HEK293T (cell line): ENCODE data around the gene NPFF.

Experiments
- BHLHE40 ChIP-seq: fragments of 450-650 bp; IDR thresholded peaks from 2 replicates; pipeline ENCODE4 v1.6.1; 2016; ENCODE audit warnings: mild to moderate bottlenecking, moderate library complexity, borderline replicate concordance
- CTBP1 ChIP-seq: fragments of 450-650 bp; IDR thresholded peaks from 2 replicates; pipeline ENCODE4 v1.6.1; 2016; ENCODE audit warnings: borderline replicate concordance
- FOXA1 ChIP-seq: fragments of 450-650 bp; IDR thresholded peaks from 2 replicates; pipeline ENCODE4 v1.6.1; 2016; ENCODE audit warnings: mild to moderate bottlenecking
- FOXK2 ChIP-seq: fragments of 450-650 bp; IDR thresholded peaks from 2 replicates; pipeline ENCODE4 v1.6.1; 2016; ENCODE audit warnings: mild to moderate bottlenecking
- PKNOX1 ChIP-seq: fragments of 450-650 bp; IDR thresholded peaks from 2 replicates; pipeline ENCODE4 v1.6.1; 2016
- SP1 ChIP-seq: fragments of 450-650 bp; IDR thresholded peaks from 2 replicates; pipeline ENCODE4 v1.6.1; 2017
- SUZ12 ChIP-seq: fragments of 450-650 bp; IDR thresholded peaks from 2 replicates; pipeline ENCODE4 v1.6.1; 2016; ENCODE audit warnings: mild to moderate bottlenecking
- ZNF384 ChIP-seq: fragments of 450-650 bp; IDR thresholded peaks from 2 replicates; pipeline ENCODE4 v1.6.1; 2016

GRCh38 chr12:53551889-53552291 lies 44.6 kb upstream of the NPFF start:
- TF ChIP-seq FOXA1 (no peak), BHLHE40 (no peak), SUZ12 (no peak), ZNF384 (no peak), CTBP1 (no peak), PKNOX1 (no peak), SP1 (no peak), FOXK2 (no peak)
